Natural killer cell (primary cell): ENCODE results near the gene ODAD2. TPM values are rescaled to one million over a fixed set of nuclear protein-coding genes. Genes with fewer than 3 reads are reported as not detected.
"Not testable (repeated sequence)": the region's sequence is repeated elsewhere in the genome, so short reads cannot be mapped to it uniquely, and the experiment has no call there.

Experiments used
- ATAC-seq, 3 donors: fragments of 150-1000 bp in 2 of 3; fragments of 200-7000 bp in 1 of 3; cut with Tn5 transposase; 1 replicate in 1 of 3; 2 replicates in 2 of 3; pipeline ENCODE4 v1.10.0; 2021; ENCODE audit warnings: mild to moderate bottlenecking in 2 of 3, moderate library complexity in 2 of 3
- DNase-seq, 2 donors: peaks; one replicate each; pipeline versions ENCODE4 v3.0.0 to v3.0.0-alpha.2; 2013 to 2021; ENCODE audit warnings: mixed read lengths in 1 of 2
- H3K27ac ChIP-seq: one replicate; pipeline ENCODE4 v1.5.1; 2013; ENCODE audit warnings: mild to moderate bottlenecking, low read length
- H3K27me3 ChIP-seq: one replicate; pipeline ENCODE4 v1.6.1; 2013; ENCODE audit warnings: low read length; ENCODE audit not compliant: control insufficient read depth, insufficient read depth
- H3K36me3 ChIP-seq: one replicate; pipeline ENCODE4 v1.6.1; 2013; ENCODE audit warnings: low read length; ENCODE audit not compliant: control insufficient read depth, insufficient read depth
- H3K4me1 ChIP-seq: one replicate; pipeline ENCODE4 v1.6.1; 2013; ENCODE audit warnings: low read length; ENCODE audit not compliant: control insufficient read depth, insufficient read depth
- H3K4me3 ChIP-seq: one replicate; pipeline ENCODE4 v1.5.1; 2013; ENCODE audit warnings: low read length
- H3K9me3 ChIP-seq: one replicate; pipeline ENCODE4 v1.6.1; 2013; ENCODE audit warnings: low read length; ENCODE audit not compliant: control insufficient read depth, insufficient read depth
- H3K27ac Mint-ChIP-seq, 2 donors: one replicate each; pipeline ENCODE4 v1.8.0; 2022; ENCODE audit warnings: mild to moderate bottlenecking in 2 of 2, mixed read lengths in 2 of 2, moderate library complexity in 1 of 2
- H3K27me3 Mint-ChIP-seq, 2 donors: one replicate each; pipeline ENCODE4 v1.8.0; 2022; ENCODE audit warnings: low read depth in 2 of 2, mixed read lengths in 2 of 2
- H3K36me3 Mint-ChIP-seq: one replicate; pipeline ENCODE4 v1.8.0; 2022; ENCODE audit warnings: mixed read lengths
- H3K4me1 Mint-ChIP-seq, 2 donors: one replicate each; pipeline ENCODE4 v1.8.0; 2022; ENCODE audit warnings: mixed read lengths in 2 of 2
- H3K4me3 Mint-ChIP-seq: one replicate; pipeline ENCODE4 v1.8.0; 2022; ENCODE audit warnings: mild to moderate bottlenecking, moderate library complexity, mixed read lengths
- H3K9me3 Mint-ChIP-seq, 2 donors: one replicate each; pipeline ENCODE4 v1.8.0; 2022; ENCODE audit warnings: mixed read lengths in 2 of 2
- WGBS: methylation state at CpG from one replicate; pipeline ENCODE4 v1.1.7; 2013; ENCODE audit warnings: missing lambda C conversion rate; ENCODE audit not compliant: insufficient coverage; 5-methylcytosine and 5-hydroxymethylcytosine counted together
- intact Hi-C: fragments of 100-400 bp; cut with micrococcal nuclease; formaldehyde crosslinking; loops from one replicate; pipeline ENCODE4 v1.14.2; 2022
- total RNA-seq, 4 donors: library from RNA; stranded (reverse); fragments of 120-200 nt in 1 of 4; gene quantifications; one replicate each; pipeline versions ENCODE4 v1.2.3 to v1.2.4, GENCODE V29; 2013 to 2022
- TF ChIP-seq, protein P1 (sequence below): fragments of 200-600 bp; IDR thresholded peaks from one replicate; pipeline ENCODE4 v1.8.0; 2022; ENCODE audit warnings: antibody characterized with exemption

ODAD2 gene
- total RNA-seq, 3 donors from 2014 or later (not counting 1 experiment from before 2014, with no cell fraction given), result not detected

DNA sequence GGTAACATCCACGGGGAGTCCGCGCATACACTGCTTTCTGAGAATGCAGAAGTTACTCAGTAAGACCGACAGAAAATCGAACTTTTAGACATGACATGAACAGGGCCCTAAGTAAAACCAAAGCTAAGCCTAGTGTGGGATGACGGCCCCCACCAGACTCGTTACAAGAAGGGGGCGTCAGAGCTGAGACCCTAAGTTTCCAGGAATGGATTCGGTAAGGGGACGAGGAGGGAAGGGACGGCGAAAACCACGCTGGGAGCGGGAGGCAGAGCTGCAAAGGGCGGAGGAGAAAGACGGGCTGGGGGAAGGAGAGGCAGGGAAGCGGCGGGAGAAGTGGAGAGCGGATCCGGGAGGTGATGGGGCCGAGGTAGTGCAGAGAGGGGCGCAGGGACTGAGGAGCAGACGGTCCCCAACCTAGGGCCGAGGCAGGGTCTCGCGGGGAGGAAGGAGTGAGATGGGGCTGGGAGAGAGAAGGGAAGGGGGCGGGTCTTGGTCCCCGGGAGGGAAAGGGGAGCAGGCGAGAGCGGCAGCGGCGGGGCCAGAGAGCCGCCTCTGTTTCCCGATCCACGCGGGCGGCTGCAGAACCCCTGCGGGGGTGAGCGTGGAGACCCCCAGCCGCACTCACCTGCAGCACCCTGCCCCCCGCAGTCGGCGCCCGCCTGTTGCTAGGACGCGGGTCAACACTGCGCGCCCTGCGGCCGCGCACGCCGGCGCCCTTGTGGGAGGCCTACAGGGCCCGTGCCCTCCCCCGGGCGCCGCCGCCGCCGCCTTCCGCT is 513 bp downstream of the ODAD2 start:
- H3K4me3 Mint-ChIP-seq, result peak overlapping the region; percentile 79
- 2% methylated on average over 62 of the region's 62 CpGs for WGBS
- no peak overlapping the region for H3K27ac ChIP-seq
- peaks cover 21% of the 10 kb centered on the region for H3K27me3 ChIP-seq
- no peak overlapping the region for H3K27ac Mint-ChIP-seq
- peaks cover 12 to 17% of the 10 kb centered on the region in 2 donors for H3K4me1 Mint-ChIP-seq
- intact Hi-C loops, result no loop called here
- H3K4me1 ChIP-seq, result peaks cover 11% of the 10 kb centered on the region
- ATAC-seq (peak in 2 of 3 donors; percentile 46 to 78), DNase-seq (peak in 1 of 2 donors; percentile 3)
- TF ChIP-seq, protein P1, sequence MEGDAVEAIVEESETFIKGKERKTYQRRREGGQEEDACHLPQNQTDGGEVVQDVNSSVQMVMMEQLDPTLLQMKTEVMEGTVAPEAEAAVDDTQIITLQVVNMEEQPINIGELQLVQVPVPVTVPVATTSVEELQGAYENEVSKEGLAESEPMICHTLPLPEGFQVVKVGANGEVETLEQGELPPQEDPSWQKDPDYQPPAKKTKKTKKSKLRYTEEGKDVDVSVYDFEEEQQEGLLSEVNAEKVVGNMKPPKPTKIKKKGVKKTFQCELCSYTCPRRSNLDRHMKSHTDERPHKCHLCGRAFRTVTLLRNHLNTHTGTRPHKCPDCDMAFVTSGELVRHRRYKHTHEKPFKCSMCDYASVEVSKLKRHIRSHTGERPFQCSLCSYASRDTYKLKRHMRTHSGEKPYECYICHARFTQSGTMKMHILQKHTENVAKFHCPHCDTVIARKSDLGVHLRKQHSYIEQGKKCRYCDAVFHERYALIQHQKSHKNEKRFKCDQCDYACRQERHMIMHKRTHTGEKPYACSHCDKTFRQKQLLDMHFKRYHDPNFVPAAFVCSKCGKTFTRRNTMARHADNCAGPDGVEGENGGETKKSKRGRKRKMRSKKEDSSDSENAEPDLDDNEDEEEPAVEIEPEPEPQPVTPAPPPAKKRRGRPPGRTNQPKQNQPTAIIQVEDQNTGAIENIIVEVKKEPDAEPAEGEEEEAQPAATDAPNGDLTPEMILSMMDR, result no peak
- H3K4me3 ChIP-seq, result peak overlapping the region; percentile 29
- H3K27me3 Mint-ChIP-seq, result peaks cover 39 to 59% of the 10 kb centered on the region in 2 donors
- no peaks in the 10 kb centered on the region for H3K9me3 Mint-ChIP-seq
- H3K36me3 Mint-ChIP-seq, result no peaks in the 10 kb centered on the region
- no peaks in the 10 kb centered on the region for H3K9me3 ChIP-seq
- H3K36me3 ChIP-seq, result no peaks in the 10 kb centered on the region

DNA sequence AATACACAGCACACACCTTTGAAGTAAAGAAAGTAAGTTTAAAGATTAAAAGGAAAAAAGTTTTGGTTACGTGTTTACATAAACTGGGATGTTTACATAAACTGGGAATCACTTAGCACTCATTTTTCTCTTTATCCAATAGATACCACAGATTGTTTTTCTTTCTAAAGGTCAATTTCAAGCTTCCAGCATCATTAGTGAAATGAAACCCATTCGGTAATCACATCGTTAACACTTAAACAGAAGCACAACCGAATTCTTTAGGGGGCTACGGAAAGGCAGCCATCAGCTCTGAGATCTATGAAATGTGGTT is 1.1 kb downstream of the ODAD2 start:
- 0% methylated on average over 4 of the region's 5 CpGs for WGBS
- H3K27ac Mint-ChIP-seq, result no peak overlapping the region
- intact Hi-C loops, result no loop called here

DNA sequence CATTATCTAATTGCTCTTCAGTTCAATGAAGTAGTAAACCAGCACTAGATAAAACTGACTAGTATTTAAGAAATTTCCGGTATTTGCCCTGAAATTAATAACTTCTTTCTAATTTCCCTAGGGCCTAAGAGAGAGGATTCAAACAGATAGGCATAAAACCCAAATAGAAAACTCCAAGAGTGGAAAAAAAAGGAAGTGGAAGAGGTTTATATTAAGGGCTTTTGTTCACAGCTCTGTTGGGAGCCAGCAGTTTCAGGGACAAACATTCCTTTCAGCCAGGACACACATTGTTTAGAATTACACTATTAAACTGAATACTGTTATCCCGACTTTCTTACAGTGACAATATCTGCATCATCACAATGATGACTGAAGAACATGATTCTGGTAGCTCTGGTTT is 3.6 kb downstream of the ODAD2 start:
- TF ChIP-seq, protein P1, result no peak
- no peaks in the 10 kb centered on the region for H3K9me3 Mint-ChIP-seq
- 67% methylated on average over 1 of the region's 2 CpGs for WGBS
- no peaks in the 10 kb centered on the region for H3K36me3 ChIP-seq
- no peak overlapping the region for H3K27ac Mint-ChIP-seq
- peaks cover 11% of the 10 kb centered on the region for H3K4me1 ChIP-seq
- intact Hi-C loops, result no loop called here
- no peaks in the 10 kb centered on the region for H3K36me3 Mint-ChIP-seq
- DNase-seq, result no peak
- no peak overlapping the region for H3K27ac ChIP-seq
- peaks cover 12 to 17% of the 10 kb centered on the region in 2 donors for H3K4me1 Mint-ChIP-seq
- H3K4me3 Mint-ChIP-seq, result no peak overlapping the region
- peaks cover 37 to 57% of the 10 kb centered on the region in 2 donors for H3K27me3 Mint-ChIP-seq
- H3K4me3 ChIP-seq, result no peak overlapping the region
- H3K9me3 ChIP-seq, result no peaks in the 10 kb centered on the region
- H3K27me3 ChIP-seq, result peaks cover 18% of the 10 kb centered on the region
- ATAC-seq, result no peak

More for the DNA sequence above, 1.1 kb downstream of the ODAD2 start:
- TF ChIP-seq, protein P1, result no peak
- H3K4me1 ChIP-seq, result peaks cover 11% of the 10 kb centered on the region
- Mint-ChIP-seq H3K36me3 (no peaks in the 10 kb centered on the region), H3K4me1 (peaks cover 12 to 17% of the 10 kb centered on the region in 2 donors), H3K4me3 (peak overlapping the region; percentile 79), H3K27me3 (peaks cover 35 to 54% of the 10 kb centered on the region in 2 donors), H3K9me3 (no peaks in the 10 kb centered on the region)
- H3K4me3 ChIP-seq, result no peak overlapping the region
- no peaks in the 10 kb centered on the region for H3K9me3 ChIP-seq
- H3K36me3 ChIP-seq, result no peaks in the 10 kb centered on the region
- H3K27me3 ChIP-seq, result peaks cover 21% of the 10 kb centered on the region
- no peak overlapping the region for H3K27ac ChIP-seq
- DNase-seq, result no peak
- no peak for ATAC-seq

DNA sequence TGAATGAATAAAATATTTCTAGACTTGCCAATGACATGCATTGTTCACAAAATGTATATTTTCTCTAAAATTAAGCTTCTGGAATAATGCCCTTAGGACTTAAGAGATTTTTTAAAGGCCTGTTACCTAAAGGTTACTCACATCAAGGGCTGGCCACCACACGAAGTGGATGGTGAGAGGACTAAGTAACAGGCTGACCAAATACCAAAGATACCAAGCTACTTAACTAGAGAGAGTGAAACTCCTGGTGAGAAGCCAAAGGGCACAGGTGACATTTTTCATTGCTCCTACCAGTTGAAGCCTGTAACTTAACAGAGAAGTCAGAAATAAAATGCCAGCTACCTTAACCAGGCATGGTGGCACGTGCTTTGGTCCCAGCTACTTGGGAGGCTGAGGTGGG is 9.5 kb downstream of the ODAD2 start:
- ATAC-seq, H3K27ac ChIP-seq, H3K36me3 ChIP-seq, DNase-seq, H3K9me3 Mint-ChIP-seq, intact Hi-C loops, H3K4me1 ChIP-seq, H3K4me3 Mint-ChIP-seq, H3K36me3 Mint-ChIP-seq, H3K27ac Mint-ChIP-seq, H3K9me3 ChIP-seq, H3K4me3 ChIP-seq, H3K4me1 Mint-ChIP-seq, H3K27me3 ChIP-seq: not testable (repeated sequence)
- peaks cover 5 to 21% of the 10 kb centered on the region in 2 donors for H3K27me3 Mint-ChIP-seq
- 93% methylated on average over 2 of the region's 2 CpGs for WGBS
